GM21825 (cell line): ENCODE measurements around the gene COL6A2.

ENCODE experiments used
- ATAC-seq: cut with Tn5 transposase; IDR thresholded peaks from one replicate; pipeline ENCODE4 v1.9.1; 2021; ENCODE audit warnings: mild to moderate bottlenecking, moderate library complexity; ENCODE audit not compliant: unreplicated experiment

COL6A2 gene

DNA sequence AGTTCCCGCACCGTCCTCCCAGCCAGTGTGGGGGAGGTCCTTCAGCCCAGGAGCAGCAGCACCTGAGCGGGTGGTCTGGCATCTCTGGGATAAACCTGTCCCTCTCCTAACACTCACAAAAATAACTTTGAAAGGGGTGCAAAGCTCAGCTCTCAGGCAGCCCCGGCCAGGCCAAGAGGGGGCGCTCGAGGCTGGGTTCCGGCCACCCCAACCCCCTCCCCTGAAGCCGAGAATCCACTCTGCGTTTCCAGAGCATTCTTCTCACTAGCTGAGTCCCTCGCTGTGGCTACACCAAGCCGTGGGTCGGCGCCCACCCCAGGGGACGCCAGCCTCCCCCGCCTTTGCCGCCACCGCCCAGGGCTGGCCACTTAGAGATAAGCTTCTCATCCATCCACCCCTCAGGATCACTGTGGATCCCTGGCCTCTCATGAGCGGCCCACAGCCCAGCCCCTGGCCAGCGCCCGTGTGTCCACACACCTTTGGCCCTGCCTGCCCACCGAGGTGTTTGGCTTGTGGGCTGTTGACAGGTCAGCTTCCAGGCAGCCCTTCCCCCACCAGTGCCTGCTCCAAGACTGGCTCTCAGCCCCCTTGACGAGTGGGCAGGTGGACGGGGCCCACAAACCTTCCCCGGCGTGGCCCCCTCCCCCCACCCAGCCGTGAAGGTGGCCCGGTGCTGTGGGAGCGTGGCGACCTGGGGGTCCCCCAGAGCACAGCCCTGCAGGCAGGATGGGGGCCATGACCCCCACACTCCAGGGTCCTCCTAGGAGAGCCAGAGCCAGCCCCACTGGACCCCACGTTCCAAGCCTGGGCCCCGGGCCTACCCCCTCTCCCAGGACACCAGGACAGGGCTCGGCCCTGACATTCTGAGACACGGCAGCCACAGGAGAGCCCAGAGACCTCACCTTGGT lies 55.6 kb downstream of the COL6A2 start:
- no peak for ATAC-seq

DNA sequence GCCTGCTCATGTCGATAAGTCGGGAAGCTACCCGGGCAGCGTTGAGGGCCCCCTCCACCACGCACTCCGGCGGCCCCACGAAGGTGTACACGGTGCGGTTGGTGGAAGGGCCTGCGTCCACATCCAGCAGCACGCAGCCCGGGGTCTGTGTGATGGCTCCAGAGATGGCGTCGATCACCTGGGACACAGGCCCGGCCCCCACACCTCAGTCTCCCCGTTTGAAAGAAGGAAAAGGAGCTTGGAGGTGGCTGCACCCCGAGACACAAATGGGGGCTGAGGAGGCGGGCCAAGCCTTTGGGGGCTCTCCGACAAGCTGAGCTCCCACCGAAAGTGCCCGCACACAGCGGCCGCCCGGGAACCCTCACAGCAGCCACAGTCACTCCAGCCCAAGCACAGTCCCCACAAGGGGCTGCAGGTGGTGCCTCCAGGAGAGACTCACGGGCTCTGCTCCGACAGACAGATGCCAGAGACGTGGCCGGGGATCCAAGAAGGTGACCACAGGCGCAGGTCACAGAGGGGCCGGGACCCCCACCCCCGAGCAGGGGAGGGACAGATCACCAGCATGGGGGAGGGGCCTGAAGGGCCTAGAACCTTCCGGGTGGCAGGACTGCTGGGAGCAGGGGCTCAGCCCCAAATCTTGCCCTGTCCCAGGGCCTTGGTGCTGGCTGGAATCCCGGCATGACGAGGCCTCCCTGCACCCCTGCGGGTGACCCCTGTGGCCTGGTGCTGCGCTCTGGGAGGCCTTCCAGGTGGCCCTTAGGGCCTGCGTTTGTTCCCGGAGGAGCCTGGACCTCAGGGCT lies 56.4 kb downstream of the COL6A2 start:
- no peak for ATAC-seq

GRCh38 chr21:46154955-46155513 lies 57.1 kb downstream of the COL6A2 start:
- ATAC-seq = no peak

DNA sequence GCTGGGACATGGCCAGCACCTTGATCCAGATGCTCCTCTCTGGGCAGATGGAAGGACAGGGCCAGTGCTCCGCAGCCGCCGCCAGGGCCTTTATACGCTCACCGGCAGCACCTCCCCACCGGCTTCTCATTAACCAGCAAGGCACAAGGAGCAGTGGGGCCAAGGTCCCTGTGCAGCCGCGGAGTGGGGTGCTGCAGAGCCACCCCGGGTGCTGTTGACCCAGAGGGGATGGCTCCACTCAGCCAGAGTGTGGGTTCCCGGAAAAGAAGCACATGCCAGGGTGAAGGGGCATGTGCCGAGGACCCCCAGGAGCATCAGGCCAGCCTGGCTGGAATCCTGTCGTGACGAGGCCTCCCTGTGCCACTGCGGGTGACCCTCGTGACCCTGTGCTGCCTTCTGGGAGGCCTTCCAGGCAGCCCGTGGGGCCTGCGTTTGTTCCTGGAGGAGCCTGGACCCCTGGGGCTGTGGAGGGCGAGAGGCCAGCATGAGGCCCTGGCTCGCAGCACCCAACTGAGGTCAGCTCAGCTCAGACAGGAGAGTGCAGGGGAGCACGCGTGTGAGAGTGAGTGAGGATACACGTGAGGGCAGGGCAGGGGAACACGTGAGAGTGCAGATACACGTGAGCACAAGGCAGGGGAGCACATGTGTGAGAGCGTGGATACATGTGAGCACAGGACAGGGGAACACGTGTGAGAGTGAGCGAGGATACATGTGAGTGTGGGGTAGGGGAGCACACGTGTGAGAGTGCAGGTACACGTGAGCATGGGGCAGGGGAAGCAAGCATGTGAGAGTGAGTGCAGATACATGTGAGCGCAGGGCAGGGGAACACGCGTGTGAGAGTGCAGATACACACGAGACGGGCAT lies 57.8 kb downstream of the COL6A2 start, which contains the start of gene FTCD:
FTCD (minus strand) TSS at position 66 of the 864 bp plus-strand sequence; CDS start at position 10, 56 bp downstream.
- no peak for ATAC-seq

DNA sequence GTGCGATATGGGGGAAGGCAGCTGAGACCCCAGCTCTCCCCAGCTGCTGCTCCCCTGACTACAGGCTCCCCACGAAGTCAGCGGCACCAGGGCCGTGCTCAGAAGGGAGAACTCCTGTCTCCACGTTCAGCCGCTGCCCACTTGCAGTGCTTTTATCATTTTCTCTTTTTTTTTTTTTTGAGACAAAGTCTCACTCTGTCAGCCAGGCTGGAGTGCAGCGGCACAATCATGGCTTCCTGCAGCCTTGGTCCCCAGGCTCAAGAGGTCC lies 58.4 kb downstream of the COL6A2 start:
- ATAC-seq = no peak

DNA sequence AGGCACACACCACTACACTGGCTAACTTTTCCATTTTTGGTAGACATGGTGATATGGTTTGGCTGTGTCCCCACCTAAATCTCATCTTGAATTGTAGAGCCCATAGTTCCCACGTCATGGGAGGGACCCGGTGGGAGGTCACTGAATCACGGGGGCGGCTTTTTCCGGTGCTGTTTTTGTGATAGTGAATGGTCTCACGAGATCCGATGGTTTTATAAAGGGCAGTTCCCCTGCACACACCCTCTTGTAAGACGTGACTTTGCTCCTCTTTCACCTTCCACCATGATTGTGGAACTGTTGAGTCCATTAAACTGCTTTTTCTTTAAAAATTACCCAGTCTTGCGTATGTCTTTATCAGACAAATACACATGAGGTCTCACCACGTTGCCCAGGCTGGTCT lies 58.8 kb downstream of the COL6A2 start:
- no peak for ATAC-seq

- no peak for ATAC-seq
These were observed 59.6 kb downstream of the COL6A2 start for GRCh38 chr21:46157396-46157986.

- ATAC-seq = no peak
These were observed 60.1 kb downstream of the COL6A2 start for GRCh38 chr21:46157987-46158451.

GRCh38 chr21:46158666-46159300 lies 60.9 kb downstream of the COL6A2 start:
- no peak for ATAC-seq

- ATAC-seq = no peak
These were observed 61.5 kb downstream of the COL6A2 start for GRCh38 chr21:46159390-46159789.

DNA sequence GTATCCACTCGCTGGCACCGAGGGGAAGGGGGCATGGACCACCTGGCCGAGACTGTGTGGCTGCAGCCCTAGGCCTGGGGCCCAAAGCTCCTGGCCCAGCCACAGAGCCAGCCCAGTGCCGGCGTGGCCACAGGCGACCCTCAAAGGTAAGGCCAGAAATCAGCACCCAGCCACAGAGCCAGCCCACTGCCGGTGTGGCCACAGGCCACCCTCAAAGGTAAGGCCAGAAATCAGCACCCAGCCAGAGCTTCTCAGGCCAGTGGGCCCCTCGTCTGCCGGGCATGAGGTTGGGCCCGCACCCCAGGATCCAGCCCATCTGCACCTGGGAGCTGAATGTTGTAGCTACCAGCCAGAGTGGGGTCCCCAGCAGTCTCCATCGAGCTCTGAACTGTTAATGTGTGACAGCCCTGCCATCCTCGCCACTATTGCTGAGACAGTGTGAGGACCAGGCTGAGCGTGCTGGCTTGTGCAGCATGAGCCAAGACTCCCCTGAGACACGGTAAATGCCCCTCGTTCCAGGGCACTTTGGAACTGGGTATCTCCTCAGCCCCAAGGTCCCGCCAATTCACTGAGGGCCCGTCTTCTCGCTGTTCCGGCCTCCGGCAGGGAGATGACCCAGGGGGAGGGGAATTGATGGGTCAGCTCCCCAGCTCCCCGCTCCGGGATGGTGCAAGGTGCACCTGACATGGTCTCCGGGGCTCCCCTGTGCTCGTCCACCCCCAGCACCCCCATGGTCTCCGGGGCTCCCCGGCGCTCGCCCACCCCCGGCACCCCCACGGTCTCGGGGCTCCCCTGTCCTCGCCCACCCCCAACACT lies 62.1 kb downstream of the COL6A2 start:
- no peak for ATAC-seq

- no peak for ATAC-seq
These were observed 62.7 kb downstream of the COL6A2 start for GRCh38 chr21:46160657-46160906.

GRCh38 chr21:46160907-46161632 lies 63.2 kb downstream of the COL6A2 start:
- ATAC-seq = no peak

GRCh38 chr21:46161633-46162592 lies 64.0 kb downstream of the COL6A2 start:
- no peak for ATAC-seq

DNA sequence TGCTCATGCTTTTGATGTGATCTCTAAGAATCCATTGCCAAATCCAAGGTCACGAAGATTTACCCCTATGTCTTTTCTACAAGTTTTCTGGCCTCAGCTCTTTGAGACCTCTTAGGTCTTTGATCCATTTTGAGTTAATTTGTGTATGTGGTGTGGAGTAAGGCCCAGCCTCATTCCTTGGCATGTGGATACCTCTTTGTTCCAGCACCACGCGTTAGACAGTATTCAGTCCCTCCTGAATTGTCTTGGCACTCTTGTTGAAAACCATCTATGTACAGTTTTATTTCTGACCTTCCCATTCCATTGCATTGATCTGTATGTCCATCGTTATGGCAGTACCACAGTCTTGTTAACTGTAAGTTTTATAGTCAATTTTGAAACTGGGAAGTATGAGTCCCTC lies 65.5 kb downstream of the COL6A2 start:
- no peak for ATAC-seq

DNA sequence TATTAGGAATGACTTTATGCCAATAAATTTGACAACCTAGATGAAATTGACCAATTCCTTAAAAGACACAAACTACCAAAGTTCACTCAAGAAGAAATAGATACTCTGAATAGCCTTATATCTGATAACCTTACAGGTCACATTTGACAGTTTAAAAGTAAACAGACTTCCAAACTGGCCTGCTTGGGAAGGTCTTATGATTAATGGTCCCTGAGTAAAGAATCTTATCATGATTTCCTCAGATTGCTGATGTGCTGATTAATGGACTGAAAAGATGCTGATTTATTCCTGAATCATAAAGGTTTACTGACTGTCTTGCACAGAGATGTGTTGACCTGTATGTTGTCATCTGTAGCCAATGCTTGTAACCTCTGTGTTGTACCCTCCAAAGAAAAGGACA lies 67.2 kb downstream of the COL6A2 start:
- no peak for ATAC-seq

GRCh38 chr21:46168238-46168637 lies 70.3 kb downstream of the COL6A2 start:
- no peak for ATAC-seq
